NCI-H748 (cell line): ENCODE data around the gene CYP46A1.

Source experiments
- DNase-seq: peaks from one replicate; lab custom pipeline; 2025; ENCODE audit not compliant: unreplicated experiment; lab: John Stamatoyannopoulos, UW

The CYP46A1 gene

DNA sequence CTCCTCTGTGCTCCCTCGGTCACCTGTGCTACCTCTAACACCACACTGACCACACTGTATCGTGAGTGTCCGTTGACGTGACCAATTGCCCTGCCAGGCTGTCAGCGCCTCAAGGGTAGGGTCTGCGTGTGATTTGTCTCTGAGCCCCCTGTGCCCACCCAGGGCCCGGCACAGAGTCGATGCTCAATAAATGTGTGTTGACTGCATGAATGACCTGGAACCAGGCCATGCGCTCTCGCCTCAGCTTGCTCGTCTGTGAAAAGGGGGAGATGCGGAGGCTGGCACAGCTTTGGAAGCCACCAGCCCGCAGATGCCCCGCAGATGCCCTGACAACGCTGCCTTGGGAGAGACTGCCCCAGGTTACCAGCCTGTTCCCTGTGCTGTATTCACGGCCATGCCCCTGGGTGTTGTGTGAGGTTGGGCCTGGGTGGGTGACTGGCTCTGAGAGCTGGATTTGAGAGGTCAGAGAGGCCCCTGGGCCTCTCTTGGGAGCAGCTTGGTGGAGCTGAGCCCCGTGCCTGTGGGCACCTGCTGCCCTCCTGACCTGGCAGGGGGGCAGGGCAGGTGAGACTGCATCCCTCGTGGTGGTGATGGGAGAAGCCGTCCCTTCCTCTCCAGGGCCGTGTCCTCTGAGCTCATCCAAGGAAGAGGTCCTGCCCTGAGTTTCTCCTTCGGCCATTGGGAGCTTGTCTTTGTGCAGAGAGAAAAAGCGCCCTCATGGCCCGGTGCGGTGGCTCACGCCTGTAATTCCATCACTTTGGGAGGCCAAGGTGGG lies 43.2 kb downstream of the CYP46A1 start:
- no peak for DNase-seq

GRCh38 chr14:99728231-99728920 lies 44.3 kb downstream of the CYP46A1 start:
- no peak for DNase-seq

DNA sequence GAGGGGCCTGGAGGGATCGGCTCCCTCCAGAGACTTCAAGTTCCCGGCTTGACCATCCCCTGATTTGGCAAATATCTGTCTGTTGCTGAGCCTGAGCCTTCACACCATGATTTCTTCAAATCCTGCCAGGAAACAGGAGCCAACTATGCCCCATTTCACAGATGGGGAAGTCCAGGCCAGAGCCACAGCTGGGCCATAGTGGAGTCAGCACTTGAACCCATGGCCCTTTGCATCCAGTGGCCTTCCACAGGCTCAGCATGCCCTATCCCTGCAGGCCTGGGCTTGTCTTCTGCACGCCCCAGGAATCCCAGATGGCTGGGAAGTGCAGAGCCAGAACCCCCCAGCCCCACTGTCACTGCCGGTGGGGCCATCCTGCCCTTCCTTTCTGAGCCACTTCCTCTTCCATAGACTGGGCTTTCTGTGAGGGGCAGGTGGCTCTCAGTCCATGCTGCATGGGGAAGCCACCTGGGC lies 44.9 kb downstream of the CYP46A1 start:
- DNase-seq = no peak

DNA sequence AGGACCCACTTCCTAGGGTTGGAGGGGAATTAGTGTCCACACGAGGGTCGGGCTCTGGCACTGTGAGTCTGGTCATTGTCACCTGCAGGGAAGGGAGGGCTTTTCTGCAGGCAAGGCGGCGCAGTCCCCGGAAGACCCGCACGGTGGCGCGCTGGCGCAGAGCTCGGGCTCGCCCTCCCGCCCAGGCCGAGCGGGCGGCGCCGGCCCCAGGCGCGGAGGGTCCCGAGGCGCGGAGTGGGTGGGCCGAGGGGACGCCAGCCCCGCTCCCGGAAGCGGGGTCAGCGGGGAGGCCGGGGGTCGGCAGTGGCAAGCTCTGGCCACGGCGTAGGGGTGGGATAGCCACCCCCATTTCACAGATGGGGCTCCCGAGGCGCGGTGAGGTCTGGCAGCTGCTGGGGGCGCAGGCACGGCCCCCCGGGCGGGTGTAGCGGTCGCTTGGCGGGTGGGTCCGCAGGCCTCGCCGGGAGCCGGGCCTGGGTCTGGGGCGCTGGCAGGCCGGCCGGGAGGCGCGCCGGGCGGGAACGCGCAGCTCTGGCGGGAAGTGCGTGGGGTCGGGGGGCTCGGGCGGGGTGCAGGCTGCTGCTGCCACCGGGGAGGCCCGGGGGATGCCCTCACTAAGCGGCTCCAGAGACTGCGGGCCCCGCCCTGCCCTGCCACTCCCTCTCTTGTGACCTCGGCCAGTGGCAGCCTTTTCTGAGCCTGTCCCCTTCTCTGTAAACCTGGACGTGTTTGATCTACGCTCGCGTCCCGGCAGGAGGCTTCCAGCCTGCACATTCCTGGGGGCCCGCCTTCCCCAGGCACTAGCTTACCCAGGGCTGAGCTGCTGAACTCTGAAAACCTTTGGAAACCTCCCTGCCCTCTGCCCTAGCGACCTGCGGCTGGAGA lies 46.1 kb downstream of the CYP46A1 start:
- peak; percentile 81 for DNase-seq

DNA sequence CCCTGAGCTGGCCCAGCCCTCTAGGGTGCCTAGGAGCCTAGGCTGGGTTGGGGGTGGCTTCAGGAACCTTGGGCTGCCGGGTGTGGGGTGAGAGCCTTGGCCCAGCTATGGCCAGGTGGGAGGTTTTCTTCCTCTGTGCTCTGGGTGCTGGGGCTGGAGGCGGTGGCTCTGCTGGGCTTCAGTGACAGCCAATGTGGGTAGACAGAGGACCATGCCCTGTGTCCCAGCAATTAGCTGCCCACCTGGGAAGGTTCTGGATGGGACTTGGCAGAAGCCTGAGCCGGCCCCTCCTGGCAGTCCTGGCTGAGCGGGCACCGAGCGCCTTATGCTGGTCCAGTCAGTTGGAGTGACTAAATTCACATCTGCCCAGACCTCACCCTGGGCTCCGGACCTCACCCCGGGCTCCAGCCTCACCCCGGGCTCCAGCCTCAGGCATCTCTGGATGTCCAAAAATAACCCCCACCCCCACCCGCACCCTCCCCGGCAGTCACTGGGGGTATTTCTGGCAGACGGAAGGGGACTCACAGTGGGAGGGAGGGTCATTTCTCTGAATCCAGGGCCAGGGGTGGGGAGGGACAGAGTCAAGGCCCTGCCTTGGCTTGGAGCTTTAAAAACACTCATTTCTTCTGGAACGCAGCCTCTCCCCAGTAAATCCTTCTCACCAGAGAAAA lies 46.9 kb downstream of the CYP46A1 start:
- no peak for DNase-seq

GRCh38 chr14:99731547-99732435 lies 47.7 kb downstream of the CYP46A1 start:
- no peak for DNase-seq

GRCh38 chr14:99732436-99733210 lies 48.5 kb downstream of the CYP46A1 start:
- DNase-seq = no peak

DNA sequence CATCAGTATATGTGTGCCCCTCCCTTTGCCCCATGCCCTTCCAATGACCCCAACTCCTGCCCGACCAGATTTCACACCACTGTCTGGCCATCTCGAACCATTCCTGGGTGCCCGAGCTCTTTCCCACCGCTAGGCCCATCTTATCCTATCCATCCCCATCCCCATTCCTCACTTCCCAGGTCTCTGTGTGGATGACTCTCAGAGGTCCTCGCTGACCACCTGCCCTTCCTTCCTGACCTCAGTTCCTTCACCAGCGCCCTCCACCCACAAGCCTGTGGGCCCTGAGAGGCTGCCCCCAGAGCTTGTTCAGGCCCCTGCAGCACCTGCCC lies 49.1 kb downstream of the CYP46A1 start:
- no peak for DNase-seq

GRCh38 chr14:99733540-99734405 lies 49.7 kb downstream of the CYP46A1 start:
- DNase-seq = no peak

DNA sequence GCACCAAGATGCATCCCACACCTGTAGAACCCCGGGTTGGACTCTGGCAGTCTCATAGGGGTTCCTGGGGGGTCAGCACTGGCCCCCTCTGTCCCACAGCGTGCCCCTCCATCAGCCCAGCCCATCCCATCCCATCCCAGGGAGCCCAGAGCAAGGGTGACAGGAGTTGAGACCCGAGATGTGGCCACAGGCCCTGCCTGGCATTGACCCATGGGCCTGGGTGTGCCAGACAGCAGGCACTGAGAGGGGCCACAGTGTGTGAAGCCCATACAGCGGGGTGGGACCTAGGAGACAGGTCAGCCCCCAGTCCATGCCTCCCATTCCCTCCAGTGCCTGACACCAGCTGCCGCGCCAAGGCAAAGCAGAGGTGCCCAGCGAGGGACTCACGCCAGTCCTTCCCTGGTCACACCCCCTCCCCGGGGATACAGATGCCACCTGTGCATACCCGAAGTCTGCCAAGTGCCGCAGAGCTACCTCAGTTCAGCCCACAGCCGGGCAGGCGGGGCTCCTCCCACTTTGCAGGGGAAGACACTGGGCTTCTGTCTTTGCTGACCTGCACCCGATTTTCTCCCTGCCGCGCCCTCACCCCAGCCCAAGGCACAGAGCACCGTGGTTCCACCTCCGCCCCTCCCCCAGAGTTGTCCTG lies 50.4 kb downstream of the CYP46A1 start:
- no peak for DNase-seq

GRCh38 chr14:99735189-99736135 lies 51.4 kb downstream of the CYP46A1 start:
- no peak for DNase-seq

DNA sequence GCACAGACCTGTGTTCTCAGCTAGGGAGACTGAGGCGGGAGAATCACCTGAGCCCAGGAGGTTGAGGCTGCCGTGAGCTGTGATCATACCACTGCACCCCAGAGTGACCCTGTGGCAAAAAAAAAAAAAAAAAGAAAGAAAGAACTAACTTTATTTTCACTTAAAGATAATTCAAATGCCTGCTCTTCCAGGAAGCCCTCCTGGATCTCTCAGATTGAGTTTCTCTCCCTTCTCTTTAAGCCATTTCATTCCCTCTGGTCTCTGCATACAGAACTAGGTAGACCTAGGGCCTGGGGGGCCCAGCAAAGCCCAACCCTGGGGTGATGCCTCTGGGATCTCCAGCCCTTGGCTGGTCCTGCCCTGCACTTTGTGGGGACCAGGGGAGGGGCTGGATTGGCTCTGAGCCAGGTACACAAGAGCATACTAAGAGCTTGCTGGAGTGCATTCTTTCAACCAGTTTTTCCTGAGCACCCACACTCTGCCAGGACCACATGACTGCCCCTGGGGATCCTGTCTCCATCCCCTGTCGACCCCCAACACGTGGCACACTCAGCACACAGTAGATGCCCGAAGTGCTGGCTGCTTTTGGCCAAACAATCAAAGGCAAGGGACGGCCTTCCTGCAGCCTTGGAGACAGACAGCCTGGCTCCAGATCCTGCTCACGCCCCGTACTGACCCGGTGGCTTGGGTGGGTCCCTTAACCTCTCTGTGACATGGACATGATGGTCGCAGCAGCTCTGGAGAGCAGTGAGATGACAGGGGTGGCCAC lies 52.7 kb downstream of the CYP46A1 start:
- peak; percentile 40 for DNase-seq

DNA sequence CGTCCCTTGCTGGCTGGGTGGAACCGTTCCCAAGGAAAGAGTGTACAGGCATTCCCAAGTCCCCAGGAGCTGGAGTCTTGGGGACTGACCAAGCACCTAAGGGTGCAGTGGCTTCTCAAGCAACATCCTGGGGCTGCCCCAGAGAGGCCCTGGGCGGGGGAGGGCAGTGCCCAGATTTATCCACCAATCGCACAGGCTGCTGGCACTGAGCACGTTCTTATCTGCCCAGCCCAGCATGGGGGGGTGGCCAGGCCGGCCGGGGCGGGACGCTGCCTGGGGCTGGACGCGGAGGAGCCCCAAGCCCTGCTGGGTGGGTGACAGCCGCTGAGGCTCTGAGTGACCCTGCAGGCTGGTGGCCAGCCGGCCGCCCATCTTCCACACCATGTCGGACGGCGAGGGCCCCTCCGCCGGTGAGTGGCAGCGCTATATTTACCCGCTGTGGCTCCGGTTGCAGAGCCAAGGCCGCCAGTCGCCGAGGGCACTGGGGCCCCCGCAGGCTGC lies 53.4 kb downstream of the CYP46A1 start:
- peak; percentile 31 for DNase-seq

- DNase-seq = no peak
Observed at GRCh38 chr14:99737956-99738667, 54.0 kb downstream of the CYP46A1 start.

DNA sequence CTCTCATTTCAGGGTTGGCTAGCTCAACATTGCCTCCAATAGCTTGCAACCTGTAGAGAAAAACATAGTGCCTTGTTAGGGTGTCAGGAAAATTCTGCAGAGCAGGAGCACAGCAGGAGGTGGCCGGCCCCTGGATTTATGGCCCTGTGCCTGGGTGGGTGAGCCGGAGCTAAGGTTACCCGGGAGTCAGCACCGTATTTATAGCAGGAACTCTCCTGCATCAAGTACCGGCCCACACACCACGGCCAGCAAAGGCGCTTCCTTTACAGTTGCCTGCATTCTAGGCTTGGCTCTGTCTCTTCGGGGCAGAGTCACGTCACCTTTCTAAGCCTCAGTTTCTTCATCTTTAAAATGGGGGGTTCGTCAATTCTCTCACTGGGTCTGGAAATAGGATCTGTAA lies 56.3 kb downstream of the CYP46A1 start:
- no peak for DNase-seq
